NT2/D1 (cell line): Measurements from ENCODE around the gene TSG101.

Experiments used
- SUZ12 ChIP-seq: IDR thresholded peaks from 2 replicates; pipeline ENCODE4 v1.6.1; 2011; ENCODE audit not compliant: insufficient read length, insufficient read depth; ENCODE audit errors: extremely low read depth
- YY1 ChIP-seq: IDR thresholded peaks from 2 replicates; pipeline ENCODE4 v1.6.1; 2011; ENCODE audit not compliant: insufficient read length, insufficient read depth
- ZNF274 ChIP-seq: IDR thresholded peaks from 2 replicates; pipeline ENCODE4 v1.6.1; 2011; ENCODE audit warnings: mild to moderate bottlenecking, low read depth, low read length

DNA sequence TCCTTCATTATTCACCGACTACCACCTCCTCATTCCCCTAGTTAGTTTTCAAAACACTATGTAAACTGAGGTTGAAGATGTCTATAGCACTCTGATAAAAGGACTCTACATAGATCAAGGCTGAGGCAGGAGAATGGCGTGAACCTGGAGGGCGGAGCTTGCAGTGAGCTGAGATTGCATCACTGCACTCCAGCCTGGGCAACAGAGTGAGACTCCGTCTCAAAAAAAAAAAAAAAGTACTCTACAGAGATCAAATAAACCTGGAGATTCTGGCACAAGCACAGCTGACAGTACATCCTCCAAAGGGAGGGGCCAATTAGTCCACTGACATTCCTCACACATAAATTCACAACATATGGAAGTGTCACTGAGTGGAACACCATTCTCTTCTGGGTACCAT, 31.0 kb downstream of the TSG101 start:
- TF ChIP-seq YY1: no peak
- no peak for TF ChIP-seq ZNF274
- TF ChIP-seq SUZ12: no peak
